HUES64 (cell line): ENCODE measurements around the gene SYNPO.
A peak's percentile ranks its signal among the peaks of the same experiment; 100 is the strongest.

ENCODE experiments used
- H3K27ac ChIP-seq: 2 replicates; pipeline ENCODE4 v1.7.0; 2013; ENCODE audit warnings: low read depth, low read length, inconsistent platforms
- H3K27me3 ChIP-seq: 2 replicates; pipeline ENCODE4 v1.6.1; 2013; ENCODE audit warnings: mild to moderate bottlenecking, low read length; ENCODE audit not compliant: insufficient read depth
- H3K36me3 ChIP-seq: 2 replicates; pipeline ENCODE4 v1.6.1; 2013; ENCODE audit warnings: mild to moderate bottlenecking, low read length; ENCODE audit not compliant: insufficient read depth
- H3K4me1 ChIP-seq: 2 replicates; pipeline ENCODE4 v1.6.1; 2013; ENCODE audit warnings: mild to moderate bottlenecking, low read length, moderate library complexity; ENCODE audit not compliant: insufficient read depth
- H3K4me3 ChIP-seq: 2 replicates; pipeline ENCODE4 v1.5.1; 2013; ENCODE audit warnings: mild to moderate bottlenecking, low read length, moderate library complexity
- H3K9ac ChIP-seq: 2 replicates; pipeline ENCODE4 v1.6.1; 2013; ENCODE audit warnings: mild to moderate bottlenecking, low read depth, low read length
- H3K9me3 ChIP-seq: 2 replicates; pipeline ENCODE4 v1.6.1; 2013; ENCODE audit warnings: low read depth, low read length; ENCODE audit not compliant: insufficient read depth
- WGBS: fragments of 150-250, 120-280 bp; methylation state at CpG from one replicate; pipeline ENCODE4 v1.1.7; 2013; ENCODE audit warnings: missing lambda C conversion rate; 5-methylcytosine and 5-hydroxymethylcytosine counted together

The SYNPO gene

GRCh38 chr5:150599917-150600511 lies 40.4 kb upstream of the SYNPO start:
- Histone ChIP-seq H3K9ac (0 out of 2 replicates have a peak overlapping the region, but pooled peaks have one; percentile 22), H3K9me3 (no peaks in the 10 kb centered on the region), H3K4me1 (peaks cover 6% of the 10 kb centered on the region; the same call in 1 of the 2 replicates), H3K36me3 (no peaks in the 10 kb centered on the region), H3K27ac (no peak overlapping the region), H3K4me3 (no peak overlapping the region), H3K27me3 (no peaks in the 10 kb centered on the region)
- 85% methylated on average over 11 of the region's 11 CpGs for WGBS

GRCh38 chr5:150600616-150601490 lies 39.6 kb upstream of the SYNPO start:
- H3K9me3 ChIP-seq: no peaks in the 10 kb centered on the region
- H3K9ac ChIP-seq: no peak overlapping the region
- H3K4me1 ChIP-seq: peaks cover 4% of the 10 kb centered on the region; the same call in 1 of the 2 replicates
- 95% methylated on average over 20 of the region's 25 CpGs for WGBS
- no peaks in the 10 kb centered on the region for H3K27me3 ChIP-seq
- H3K36me3 ChIP-seq: no peaks in the 10 kb centered on the region
- no peak overlapping the region for H3K27ac ChIP-seq
- no peak overlapping the region for H3K4me3 ChIP-seq

GRCh38 chr5:150601491-150602345 lies 38.7 kb upstream of the SYNPO start:
- Histone ChIP-seq H3K9ac (no peak overlapping the region), H3K27ac (no peak overlapping the region), H3K9me3 (no peaks in the 10 kb centered on the region), H3K36me3 (no peaks in the 10 kb centered on the region), H3K4me3 (no peak overlapping the region), H3K4me1 (no peaks in the 10 kb centered on the region), H3K27me3 (no peaks in the 10 kb centered on the region)
- WGBS: 85% methylated on average over 16 of the region's 16 CpGs

GRCh38 chr5:150603052-150603451 lies 37.4 kb upstream of the SYNPO start:
- Histone ChIP-seq H3K4me3 (no peak overlapping the region), H3K4me1 (no peaks in the 10 kb centered on the region), H3K9ac (no peak overlapping the region), H3K27ac (no peak overlapping the region), H3K36me3 (no peaks in the 10 kb centered on the region), H3K27me3 (no peaks in the 10 kb centered on the region), H3K9me3 (no peaks in the 10 kb centered on the region)
- WGBS: 87% methylated on average over 4 of the region's 4 CpGs

GRCh38 chr5:150603491-150603890 lies 37.0 kb upstream of the SYNPO start:
- no peaks in the 10 kb centered on the region for H3K36me3 ChIP-seq
- no peaks in the 10 kb centered on the region for H3K9me3 ChIP-seq
- 85% methylated on average over 3 of the region's 3 CpGs for WGBS
- no peak overlapping the region for H3K9ac ChIP-seq
- no peaks in the 10 kb centered on the region for H3K27me3 ChIP-seq
- no peak overlapping the region for H3K4me3 ChIP-seq
- no peak overlapping the region for H3K27ac ChIP-seq
- no peaks in the 10 kb centered on the region for H3K4me1 ChIP-seq

GRCh38 chr5:150604010-150604409 lies 36.5 kb upstream of the SYNPO start:
- 99% methylated on average over 4 of the region's 4 CpGs for WGBS
- Histone ChIP-seq H3K27ac (no peak overlapping the region), H3K9ac (no peak overlapping the region), H3K36me3 (no peaks in the 10 kb centered on the region), H3K27me3 (no peaks in the 10 kb centered on the region), H3K9me3 (no peaks in the 10 kb centered on the region), H3K4me3 (no peak overlapping the region), H3K4me1 (no peaks in the 10 kb centered on the region)

GRCh38 chr5:150604894-150605440 lies 35.5 kb upstream of the SYNPO start:
- Histone ChIP-seq H3K27ac (no peak overlapping the region), H3K9me3 (no peaks in the 10 kb centered on the region), H3K4me1 (no peaks in the 10 kb centered on the region), H3K9ac (no peak overlapping the region), H3K36me3 (no peaks in the 10 kb centered on the region), H3K4me3 (no peak overlapping the region), H3K27me3 (no peaks in the 10 kb centered on the region)
- 89% methylated on average over 6 of the region's 6 CpGs for WGBS

GRCh38 chr5:150605546-150605945 lies 34.9 kb upstream of the SYNPO start:
- Histone ChIP-seq H3K4me1 (no peaks in the 10 kb centered on the region), H3K9ac (no peak overlapping the region), H3K36me3 (no peaks in the 10 kb centered on the region), H3K9me3 (no peaks in the 10 kb centered on the region), H3K27ac (no peak overlapping the region), H3K27me3 (no peaks in the 10 kb centered on the region), H3K4me3 (no peak overlapping the region)
- 64% methylated on average over 6 of the region's 6 CpGs for WGBS

- Histone ChIP-seq H3K9me3 (no peaks in the 10 kb centered on the region), H3K4me3 (no peak overlapping the region), H3K27me3 (no peaks in the 10 kb centered on the region), H3K36me3 (no peaks in the 10 kb centered on the region), H3K4me1 (no peaks in the 10 kb centered on the region), H3K9ac (no peak overlapping the region), H3K27ac (no peak overlapping the region)
- WGBS: 77% methylated on average over 9 of the region's 9 CpGs
These were observed 34.0 kb upstream of the SYNPO start for GRCh38 chr5:150606476-150606875.

GRCh38 chr5:150607105-150607504 lies 33.4 kb upstream of the SYNPO start:
- Histone ChIP-seq H3K9me3 (no peaks in the 10 kb centered on the region), H3K27ac (no peak overlapping the region), H3K4me3 (no peak overlapping the region), H3K4me1 (no peaks in the 10 kb centered on the region), H3K9ac (no peak overlapping the region), H3K36me3 (no peaks in the 10 kb centered on the region), H3K27me3 (no peaks in the 10 kb centered on the region)
- WGBS: 95% methylated on average over 6 of the region's 6 CpGs

GRCh38 chr5:150607991-150608390 lies 32.5 kb upstream of the SYNPO start:
- no peaks in the 10 kb centered on the region for H3K36me3 ChIP-seq
- H3K4me1 ChIP-seq: no peaks in the 10 kb centered on the region
- H3K27ac ChIP-seq: no peak overlapping the region
- no peak overlapping the region for H3K9ac ChIP-seq
- H3K27me3 ChIP-seq: no peaks in the 10 kb centered on the region
- no peak overlapping the region for H3K4me3 ChIP-seq
- no peaks in the 10 kb centered on the region for H3K9me3 ChIP-seq
- 87% methylated on average over 4 of the region's 4 CpGs for WGBS
